Fibroblast of mammary gland (primary cell): ENCODE results near the gene KIF26B.
"Not testable (repeated sequence)": the region's sequence is repeated elsewhere in the genome, so short reads cannot be mapped to it uniquely, and the experiment has no call there.

Experiments
- DNase-seq: peaks from one replicate; pipeline ENCODE4 v3.0.0-alpha.2; 2010; ENCODE audit warnings: low read depth
- H3K4me3 ChIP-seq: 2 replicates; pipeline ENCODE4 v1.5.1; 2011; ENCODE audit warnings: low read depth, mild to moderate bottlenecking, low read length, moderate library complexity; ENCODE audit not compliant: control insufficient read depth
- CTCF ChIP-seq: conservative IDR thresholded peaks from 2 replicates; pipeline ENCODE4 v1.5.1; 2011; ENCODE audit warnings: low read depth, low read length, inconsistent platforms; ENCODE audit not compliant: control insufficient read depth, insufficient read depth

Gene KIF26B

GRCh38 chr1:245353915-245354775, 199.4 kb downstream of the KIF26B start:
- no peak for TF ChIP-seq CTCF
- no peak for DNase-seq
- H3K4me3 ChIP-seq: no peak overlapping the region

DNA sequence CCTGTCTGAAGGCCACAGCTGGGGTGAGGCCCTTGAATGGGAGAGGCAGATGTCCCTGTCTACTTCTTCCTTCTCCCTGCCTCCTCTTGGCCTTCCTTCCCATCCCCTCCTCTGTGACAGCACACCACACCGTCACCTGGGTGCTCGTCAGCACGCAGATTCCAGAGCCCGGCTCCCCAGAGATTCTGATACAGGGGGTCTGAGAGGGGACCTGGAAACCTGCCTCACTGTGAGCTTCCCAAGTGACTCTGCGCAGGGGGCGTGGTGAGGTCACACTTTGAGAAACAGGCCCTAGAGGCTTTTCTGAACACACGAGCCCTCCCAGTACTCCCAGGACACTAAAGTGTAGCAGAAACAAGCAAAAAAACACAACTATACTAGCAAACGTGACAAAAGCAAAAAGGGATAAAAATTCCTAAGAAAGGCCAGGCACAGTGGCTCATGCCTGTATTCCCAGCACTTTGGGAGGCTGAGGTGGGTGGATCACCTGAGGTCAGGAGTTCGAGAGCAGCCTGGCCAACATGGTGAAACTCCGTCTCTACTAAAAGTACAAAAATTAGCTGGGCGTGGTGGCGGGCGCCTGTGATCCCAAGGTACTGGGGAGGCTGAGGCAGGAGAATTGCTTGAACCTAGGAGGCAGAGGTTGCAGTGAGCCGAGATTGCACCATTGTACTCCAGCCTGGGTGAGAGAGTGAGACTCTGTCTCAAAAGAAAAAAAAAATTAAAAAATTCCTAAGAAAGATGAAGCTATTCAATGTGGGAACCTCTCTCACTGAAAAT, 201.3 kb downstream of the KIF26B start:
- H3K4me3 ChIP-seq, DNase-seq: not testable (repeated sequence)

- no peak for DNase-seq
- TF ChIP-seq CTCF: no peak
Observed at GRCh38 chr1:245356891-245357585, 202.3 kb downstream of the KIF26B start.

GRCh38 chr1:245359101-245359680, 204.4 kb downstream of the KIF26B start:
- not testable (repeated sequence) for DNase-seq, H3K4me3 ChIP-seq

More at GRCh38 chr1:245356891-245357585, 202.3 kb downstream of the KIF26B start:
- no peak overlapping the region for H3K4me3 ChIP-seq

- H3K4me3 ChIP-seq: no peak overlapping the region
- no peak for TF ChIP-seq CTCF
- DNase-seq: no peak
Observed at GRCh38 chr1:245361065-245361464, 206.3 kb downstream of the KIF26B start.

DNA sequence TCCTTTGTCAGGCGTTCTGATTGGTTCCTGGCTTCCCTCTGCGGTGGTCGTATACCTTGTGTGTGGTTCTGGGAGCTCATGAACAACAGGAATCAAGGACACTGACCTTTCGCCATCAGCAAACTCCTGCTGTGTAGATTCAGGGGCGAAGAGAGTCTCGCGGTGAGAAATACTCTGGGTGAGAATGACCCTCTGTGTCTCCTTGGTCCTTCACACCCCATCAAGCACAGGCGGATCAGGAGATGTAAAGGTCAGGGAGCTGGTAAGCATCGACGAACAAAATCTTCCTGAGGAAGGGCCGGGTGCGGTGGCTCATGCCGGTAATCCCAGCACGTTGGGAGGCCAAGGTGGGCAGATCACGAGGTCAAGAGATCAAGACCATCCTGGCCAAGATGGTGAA, 207.2 kb downstream of the KIF26B start:
- TF ChIP-seq CTCF: no peak
- H3K4me3 ChIP-seq: no peak overlapping the region
- DNase-seq: no peak

DNA sequence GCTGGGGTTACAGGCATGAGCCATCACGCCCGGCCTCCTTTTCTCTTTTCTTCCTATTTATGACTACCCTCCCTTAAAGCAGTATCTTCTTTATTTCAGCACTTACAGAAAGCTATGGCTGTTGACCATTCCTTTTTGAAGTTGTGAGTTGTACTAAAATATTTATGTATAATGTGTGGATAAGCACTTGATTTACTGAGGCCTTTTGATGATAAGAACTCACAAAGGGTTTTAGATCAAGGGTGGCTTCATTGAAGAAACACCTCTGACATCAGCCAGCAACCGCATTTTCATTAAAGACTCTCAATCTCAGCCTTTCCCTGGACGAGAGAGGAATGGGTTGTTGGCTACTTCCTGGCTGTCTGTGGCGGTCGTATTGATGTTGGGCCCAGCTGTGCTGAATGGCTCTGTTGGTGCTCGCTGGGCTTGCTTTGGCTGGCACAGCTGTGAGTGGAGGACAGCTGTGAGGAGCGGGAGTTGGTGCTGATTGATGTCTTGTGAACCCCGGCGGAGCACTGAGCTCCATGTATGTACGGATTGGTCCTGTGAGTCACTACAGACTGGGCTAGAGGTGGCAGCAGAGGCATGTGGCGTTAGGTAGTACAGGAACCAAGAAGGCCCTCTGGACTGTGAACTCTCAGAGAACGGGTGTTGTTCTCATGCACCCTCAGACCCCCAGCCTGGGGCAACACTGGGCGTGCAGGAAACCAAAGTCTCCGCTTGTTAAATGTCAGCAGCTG, 208.8 kb downstream of the KIF26B start:
- H3K4me3 ChIP-seq: no peak overlapping the region
- no peak for TF ChIP-seq CTCF
- DNase-seq: no peak
